OCI-LY1 (cell line): Measurements from ENCODE around the gene POLQ.

ENCODE experiments used
- EZH2 ChIP-seq: fragments of 200-600 bp; sonication (generic), shearing (Covaris generic); IDR thresholded peaks from 2 replicates; pipeline ENCODE4 v1.8.0; 2017; ENCODE audit warnings: borderline replicate concordance, mixed run types, mild to moderate bottlenecking, antibody characterized with exemption, low read length, moderate library complexity, mixed read lengths
- TF ChIP-seq, protein P1 (sequence below): fragments of 200-600 bp; sonication (generic), shearing (Covaris generic); IDR thresholded peaks from 2 replicates; pipeline ENCODE4 v1.5.1; 2017; ENCODE audit warnings: mild to moderate bottlenecking, antibody characterized with exemption, low read length, moderate library complexity, mixed read lengths

DNA sequence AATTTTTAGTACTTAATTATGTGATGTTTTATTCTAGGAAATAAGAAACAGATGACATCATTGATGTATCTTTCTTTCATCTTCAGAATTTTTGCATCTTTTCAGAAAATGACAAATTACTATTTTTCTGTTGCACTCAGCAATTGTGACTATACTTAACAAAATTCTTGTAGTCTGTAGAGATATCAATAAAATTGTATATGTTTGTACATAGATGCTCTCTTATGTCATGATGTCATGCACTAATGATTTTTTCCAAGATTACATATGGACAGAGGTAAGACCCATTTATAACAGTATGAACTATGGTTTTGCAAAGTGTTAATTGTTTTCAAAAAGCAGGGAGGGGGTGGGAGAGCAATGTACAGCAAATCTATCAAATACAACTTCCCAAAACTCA, 121.2 kb downstream of the POLQ start:
- TF ChIP-seq, protein P1, sequence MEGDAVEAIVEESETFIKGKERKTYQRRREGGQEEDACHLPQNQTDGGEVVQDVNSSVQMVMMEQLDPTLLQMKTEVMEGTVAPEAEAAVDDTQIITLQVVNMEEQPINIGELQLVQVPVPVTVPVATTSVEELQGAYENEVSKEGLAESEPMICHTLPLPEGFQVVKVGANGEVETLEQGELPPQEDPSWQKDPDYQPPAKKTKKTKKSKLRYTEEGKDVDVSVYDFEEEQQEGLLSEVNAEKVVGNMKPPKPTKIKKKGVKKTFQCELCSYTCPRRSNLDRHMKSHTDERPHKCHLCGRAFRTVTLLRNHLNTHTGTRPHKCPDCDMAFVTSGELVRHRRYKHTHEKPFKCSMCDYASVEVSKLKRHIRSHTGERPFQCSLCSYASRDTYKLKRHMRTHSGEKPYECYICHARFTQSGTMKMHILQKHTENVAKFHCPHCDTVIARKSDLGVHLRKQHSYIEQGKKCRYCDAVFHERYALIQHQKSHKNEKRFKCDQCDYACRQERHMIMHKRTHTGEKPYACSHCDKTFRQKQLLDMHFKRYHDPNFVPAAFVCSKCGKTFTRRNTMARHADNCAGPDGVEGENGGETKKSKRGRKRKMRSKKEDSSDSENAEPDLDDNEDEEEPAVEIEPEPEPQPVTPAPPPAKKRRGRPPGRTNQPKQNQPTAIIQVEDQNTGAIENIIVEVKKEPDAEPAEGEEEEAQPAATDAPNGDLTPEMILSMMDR, result no peak
- no peak for TF ChIP-seq EZH2
